HepG2 (cell line): ENCODE results near the gene AKR7A2. TPM values are rescaled to one million over a fixed set of nuclear protein-coding genes. Genes with fewer than 3 reads are reported as not detected.

Source experiments
- ATAC-seq: fragments of 200-7000 bp; cut with Tn5 transposase; 3 replicates; pipeline ENCODE4 v1.9.1; 2020; ENCODE audit warnings: mild to moderate bottlenecking, moderate library complexity
- BruUV-seq: library from RNA; stranded (reverse); fragments of 400-500 nt; replicated peaks from 2 replicates; lab custom pipeline; 2021; lab: Mats Ljungman, UMichigan
- CTCF ChIA-PET: fragments of 300-600 bp; formaldehyde crosslinking; extraction: SDS; loops from one replicate; lab custom pipeline; 2021; ENCODE audit warnings: low total read pairs, inconsistent platforms, low intra/inter-chr PET ratio; lab: Yijun Ruan, JAX
- POLR2A ChIA-PET: fragments of 350-600 bp; sonication (Branson Sonifier 250); formaldehyde crosslinking; loops from one replicate; lab custom pipeline; 2020; ENCODE audit warnings: antibody characterized with exemption, inconsistent platforms; lab: Yijun Ruan, JAX
- DNase-seq: peaks from one replicate; pipeline ENCODE4 v3.0.0-alpha.2; 2015; ENCODE audit warnings: low spot score
- FAIRE-seq: peaks from 3 replicates; lab custom pipeline; 2011; peaks lifted over from hg19 to GRCh38; lab: Jason Lieb, UNC
- H2AFZ ChIP-seq: one replicate; pipeline ENCODE4 v1.6.1; 2011; ENCODE audit warnings: low read length, inconsistent platforms
- H3K27ac ChIP-seq: fragments of 300-600 bp; 3 replicates; pipeline ENCODE4 v1.8.0; 2011; ENCODE audit warnings: mixed run types, mild to moderate bottlenecking, mixed read lengths, low read length, inconsistent platforms; ENCODE audit not compliant: insufficient read depth; ENCODE audit errors: extremely low read length
- H3K27me3 ChIP-seq, 2 experiments: fragments of 200-600 bp in 1 of 2; 2 replicates in 1 of 2; 3 replicates in 1 of 2; pipeline versions ENCODE4 v1.6.0 to v1.8.0; 2011; ENCODE audit warnings: low read length in 2 of 2, mild to moderate bottlenecking in 2 of 2, moderate library complexity in 2 of 2, inconsistent platforms in 1 of 2; ENCODE audit not compliant: insufficient read depth in 2 of 2, control insufficient read depth in 1 of 2
- H3K36me3 ChIP-seq, 2 experiments: fragments of 200-600 bp in 1 of 2; replicated peaks in 1 of 2; 2 replicates in 1 of 2; 3 replicates in 1 of 2; pipeline versions ENCODE4 v1.5.1 to v1.8.0; 2011; ENCODE audit warnings: low read length in 2 of 2, inconsistent platforms in 1 of 2; ENCODE audit not compliant: insufficient read depth in 2 of 2, control insufficient read depth in 1 of 2
- H3K4me1 ChIP-seq: 2 replicates; pipeline ENCODE4 v1.5.1; 2012; ENCODE audit warnings: low read length, inconsistent platforms; ENCODE audit not compliant: insufficient read depth
- H3K4me2 ChIP-seq: 2 replicates; pipeline ENCODE4 v1.6.0; 2011; ENCODE audit warnings: low read depth, low read length, inconsistent platforms
- H3K4me3 ChIP-seq, 3 experiments: fragments of 200-600 bp in 1 of 3; sonication (generic), shearing (Covaris generic) in 1 of 3; replicated peaks in 1 of 3; 2 replicates each; pipeline ENCODE4 v1.5.1; 2011 to 2016; ENCODE audit warnings: low read length in 3 of 3, inconsistent platforms in 2 of 3, low read depth in 2 of 3, mild to moderate bottlenecking in 2 of 3, control low read depth in 1 of 3, mixed read lengths in 1 of 3; ENCODE audit not compliant: insufficient read depth in 1 of 3
- H3K79me2 ChIP-seq: one replicate; pipeline ENCODE4 v1.6.1; 2011; ENCODE audit warnings: low read length, inconsistent platforms; ENCODE audit not compliant: insufficient read depth
- H3K9ac ChIP-seq: 2 replicates; pipeline ENCODE4 v1.6.0; 2011; ENCODE audit warnings: mild to moderate bottlenecking, low read depth, low read length, inconsistent platforms; ENCODE audit not compliant: insufficient read depth
- H3K9me3 ChIP-seq: 2 replicates; pipeline ENCODE4 v1.5.1; 2012; ENCODE audit warnings: mild to moderate bottlenecking, low read length
- H4K20me1 ChIP-seq: 2 replicates; pipeline ENCODE4 v1.6.0; 2011; ENCODE audit warnings: inconsistent platforms, mild to moderate bottlenecking, low read length, moderate library complexity; ENCODE audit not compliant: insufficient read depth
- ATF7 ChIP-seq, 2 experiments: fragments of 450-650 bp in 1 of 2; sonication (generic) in 1 of 2; formaldehyde crosslinking in 1 of 2; IDR thresholded peaks; 2 replicates each; pipeline versions ENCODE4 v1.4.0 to v1.6.1; 2016 to 2020; ENCODE audit warnings: antibody characterized with exemption in 1 of 2, mild to moderate bottlenecking in 1 of 2, missing genetic modification reagents in 1 of 2
- CEBPB ChIP-seq: IDR thresholded peaks from 2 replicates; pipeline ENCODE4 v1.6.1; 2011; ENCODE audit warnings: low read depth, low read length, improper control_type of control experiment, borderline replicate concordance
- ELF4 ChIP-seq: sonication (generic); formaldehyde crosslinking; IDR thresholded peaks from 2 replicates; pipeline ENCODE4 v1.5.0; 2020; ENCODE audit warnings: missing genetic modification reagents, mild to moderate bottlenecking, moderate library complexity, borderline replicate concordance
- KDM1A ChIP-seq: IDR thresholded peaks from 2 replicates; pipeline ENCODE4 v1.6.1; 2016; ENCODE audit warnings: missing compliant biosample characterization
- MAZ ChIP-seq, 2 experiments: sonication (generic) in 1 of 2; formaldehyde crosslinking in 1 of 2; IDR thresholded peaks; 2 replicates each; pipeline versions ENCODE4 v1.5.0 to v1.6.1; 2012 to 2020; ENCODE audit warnings: low read depth in 2 of 2, mild to moderate bottlenecking in 2 of 2, borderline replicate concordance in 1 of 2, improper control_type of control experiment in 1 of 2, low read length in 1 of 2, missing genetic modification reagents in 1 of 2, moderate library complexity in 1 of 2
- MBD4 ChIP-seq: IDR thresholded peaks from 2 replicates; pipeline ENCODE4 v1.6.1; 2012; ENCODE audit warnings: low read length, inconsistent platforms, borderline replicate concordance
- MED8 ChIP-seq: sonication (generic); formaldehyde crosslinking; IDR thresholded peaks from 2 replicates; pipeline ENCODE4 v1.8.1; 2023; ENCODE audit warnings: mild to moderate bottlenecking, missing genetic modification reagents; ENCODE audit not compliant: insufficient replicate concordance
- MXD4 ChIP-seq: IDR thresholded peaks from 2 replicates; pipeline ENCODE4 v1.6.1; 2016; ENCODE audit warnings: mild to moderate bottlenecking, missing biosample characterization, missing genetic modification reagents
- NFIB ChIP-seq: sonication (generic); formaldehyde crosslinking; IDR thresholded peaks from 2 replicates; pipeline ENCODE4 v1.9.0; 2021; ENCODE audit warnings: missing genetic modification reagents, mild to moderate bottlenecking, borderline replicate concordance
- PRDM15 ChIP-seq: sonication (generic); formaldehyde crosslinking; IDR thresholded peaks from 2 replicates; pipeline ENCODE4 v1.4.0; 2020; ENCODE audit warnings: missing genetic modification reagents
- SNAPC2 ChIP-seq: sonication (generic); formaldehyde crosslinking; IDR thresholded peaks from 2 replicates; pipeline ENCODE4 v1.8.1; 2022; ENCODE audit warnings: mild to moderate bottlenecking, missing genetic modification reagents
- SP140L ChIP-seq: sonication (generic); formaldehyde crosslinking; IDR thresholded peaks from 2 replicates; pipeline ENCODE4 v1.4.0; 2020; ENCODE audit warnings: missing genetic modification reagents, borderline replicate concordance
- TOPORS ChIP-seq: sonication (generic); formaldehyde crosslinking; IDR thresholded peaks from 2 replicates; pipeline ENCODE4 v1.8.0; 2023; ENCODE audit warnings: mild to moderate bottlenecking, missing genetic modification reagents
- ZKSCAN8 ChIP-seq: IDR thresholded peaks from 2 replicates; pipeline ENCODE4 v1.6.1; 2016; ENCODE audit warnings: borderline replicate concordance, missing genetic modification reagents, missing compliant biosample characterization
- ZNF768 ChIP-seq: sonication (generic); formaldehyde crosslinking; IDR thresholded peaks from 2 replicates; pipeline ENCODE4 v1.4.0; 2020; ENCODE audit warnings: missing genetic modification reagents
- ZNF772 ChIP-seq: sonication (generic); formaldehyde crosslinking; IDR thresholded peaks from 2 replicates; pipeline ENCODE4 v1.5.0; 2020; ENCODE audit warnings: mild to moderate bottlenecking, missing genetic modification reagents
- WGBS: methylation state at CpG from one replicate; pipeline ENCODE4 v1.1.6; 2017; ENCODE audit warnings: low lambda C conversion rate; 5-methylcytosine and 5-hydroxymethylcytosine counted together
- in situ Hi-C: cut with HindIII; loops from 2 replicates; pipeline ENCODE4 v1.10.0; 2017; ENCODE audit warnings: low pct_unique_long_range_greater_than_20kb; ENCODE audit not compliant: extremely low pct_ligation_motif_present
- intact Hi-C: fragments of 100-400 bp; cut with micrococcal nuclease; formaldehyde crosslinking; loops from one replicate; pipeline ENCODE4 v1.10.0; 2022; ENCODE audit not compliant: unreplicated experiment
- polyA plus RNA-seq, 8 experiments: library from polyadenylated mRNA; depleted of rRNA in 3 of 8; stranded (reverse) in 7 of 8; unstranded in 1 of 8; fragments of >200 nt; fragmentation: Illumina TruSeq in 4 of 8; extraction: Trizol in 4 of 8; gene quantifications; 2 replicates each; pipeline versions ENCODE4 v1.2.1 to v1.2.3, GENCODE V29; 2011 to 2016; ENCODE audit warnings: low read depth in 4 of 8, missing spikeins in 1 of 8, mixed read lengths in 1 of 8; ENCODE audit not compliant: insufficient read depth in 1 of 8
- total RNA-seq, 5 experiments: library from RNA; depleted of rRNA; stranded (reverse); fragments of >200 nt; fragmentation: Illumina TruSeq; extraction: Trizol; gene quantifications; 2 replicates each; pipeline ENCODE4 v1.2.3, GENCODE V29; 2016; ENCODE audit warnings: low read depth in 1 of 5

AKR7A2 gene
- total and polyA plus RNA-seq, 2 of the 13 experiments (the other 11 are each of a cell fraction or from before 2014, with no cell fraction given), result 45.2 to 75.6 TPM

GRCh38 chr1:19327736-19328135, 15.8 kb upstream of the AKR7A2 start:
- FAIRE-seq (no peak), ATAC-seq (no peak), DNase-seq (no peak)
- ChIA-PET CTCF (no interaction called here), POLR2A (no interaction called here)
- TF ChIP-seq ZNF768 (peak; percentile 94), MBD4 (no peak)
- no peak overlapping the region for H3K27ac ChIP-seq
- in situ Hi-C loops, result no loop called here
- BruUV-seq, result TSS peak; percentile 33
- H3K79me2 ChIP-seq, result no peaks in the 10 kb centered on the region
- H3K4me2 ChIP-seq, result no peak overlapping the region
- intact Hi-C loops, result no loop called here
- no peak overlapping the region for H3K4me3 ChIP-seq
- peaks cover 16 to 40% of the 10 kb centered on the region in 2 experiments for H3K36me3 ChIP-seq
- no peaks in the 10 kb centered on the region for H4K20me1 ChIP-seq
- no peaks in the 10 kb centered on the region for H3K9me3 ChIP-seq
- no peaks in the 10 kb centered on the region for H3K4me1 ChIP-seq
- no peak overlapping the region for H2AFZ ChIP-seq
- H3K27me3 ChIP-seq, result no peaks in the 10 kb centered on the region
- WGBS, result 96% methylated on average over 7 of the region's 9 CpGs
- no peak overlapping the region for H3K9ac ChIP-seq

GRCh38 chr1:19327301-19327700, 15.4 kb upstream of the AKR7A2 start:
- ChIA-PET CTCF (no interaction called here), POLR2A (no interaction called here)
- H3K36me3 ChIP-seq, result peaks cover 16 to 44% of the 10 kb centered on the region in 2 experiments
- no peaks in the 10 kb centered on the region for H3K27me3 ChIP-seq
- H3K4me1 ChIP-seq, result no peaks in the 10 kb centered on the region
- no peaks in the 10 kb centered on the region for H3K79me2 ChIP-seq
- DNase-seq, result no peak
- H4K20me1 ChIP-seq, result no peaks in the 10 kb centered on the region
- intact Hi-C loops, result no loop called here
- no TSS peak for BruUV-seq
- WGBS, result 90% methylated on average over 16 of the region's 16 CpGs
- no peaks in the 10 kb centered on the region for H3K9me3 ChIP-seq
- no peak overlapping the region for H3K4me3 ChIP-seq
- no peak overlapping the region for H3K27ac ChIP-seq
- no peak for ATAC-seq
- FAIRE-seq, result no peak
- no peak overlapping the region for H2AFZ ChIP-seq
- H3K9ac ChIP-seq, result no peak overlapping the region
- H3K4me2 ChIP-seq, result no peak overlapping the region
- in situ Hi-C loops, result no loop called here
- TF ChIP-seq SP140L (CRISPR knock-in tag) (no peak), ELF4 (CRISPR knock-in tag) (no peak), ZKSCAN8 (no peak), KDM1A (CRISPR knock-in tag) (no peak), SNAPC2 (CRISPR knock-in tag) (no peak), MED8 (no peak), PRDM15 (no peak), MXD4 (CRISPR knock-in tag) (no peak), CEBPB (no peak), MAZ (IDR thresholded peaks at IDR 0.05; ENCODE audit: borderline replicate concordance, low read depth, low read length) (no peak), MAZ (CRISPR knock-in tag; IDR thresholded peaks at IDR 0.05; ENCODE audit: low read depth) (no peak), NFIB (CRISPR knock-in tag) (no peak), ATF7 (IDR thresholded peaks at IDR 0.05) (no peak), ATF7 (CRISPR knock-in tag; IDR thresholded peaks at IDR 0.05) (no peak), TOPORS (CRISPR knock-in tag) (no peak), ZNF772 (no peak)
